ENCODE data around the gene INTS11.

DNA sequence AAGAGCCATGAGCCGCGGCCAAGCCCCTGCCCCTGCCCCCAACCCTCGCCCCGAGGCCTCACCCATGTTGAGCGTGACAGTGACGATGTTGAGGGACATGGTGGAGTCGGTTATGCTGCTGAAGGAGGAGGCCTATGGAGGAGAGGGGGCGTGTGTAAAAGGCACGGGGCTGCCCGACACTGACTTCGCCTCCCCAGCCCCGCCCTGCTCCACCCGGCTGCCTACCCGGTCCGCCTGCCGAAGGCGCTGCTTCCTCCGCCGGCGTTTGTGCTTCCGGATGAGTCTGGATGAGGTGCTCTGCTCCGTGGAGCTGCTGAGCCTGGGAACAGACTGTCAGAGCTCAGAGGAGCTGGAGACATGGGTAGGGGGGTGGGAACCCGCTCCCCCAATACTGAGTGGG is 15.7 kb upstream of the INTS11 start:
- TF ChIP-seq SNAI2 (CRISPR knock-in tag; IDR thresholded peaks at IDR 0.05) (no peak), ESRRG (CRISPR knock-in tag; IDR thresholded peaks at IDR 0.05) (no peak), TCF4 (CRISPR knock-in tag; IDR thresholded peaks at IDR 0.05; ENCODE audit: borderline replicate concordance) (no peak), ZFP3 (CRISPR knock-in tag; IDR thresholded peaks at IDR 0.05) (no peak), TOX (CRISPR knock-in tag; IDR thresholded peaks at IDR 0.05; ENCODE audit: borderline replicate concordance) (no peak), GLIS3 (CRISPR knock-in tag; IDR thresholded peaks at IDR 0.05) (no peak), ZNF70 (CRISPR knock-in tag; IDR thresholded peaks at IDR 0.05) (no peak), PPARA (CRISPR knock-in tag; IDR thresholded peaks at IDR 0.05; ENCODE audit: borderline replicate concordance) (no peak)
- TF ChIP-seq, protein P1, sequence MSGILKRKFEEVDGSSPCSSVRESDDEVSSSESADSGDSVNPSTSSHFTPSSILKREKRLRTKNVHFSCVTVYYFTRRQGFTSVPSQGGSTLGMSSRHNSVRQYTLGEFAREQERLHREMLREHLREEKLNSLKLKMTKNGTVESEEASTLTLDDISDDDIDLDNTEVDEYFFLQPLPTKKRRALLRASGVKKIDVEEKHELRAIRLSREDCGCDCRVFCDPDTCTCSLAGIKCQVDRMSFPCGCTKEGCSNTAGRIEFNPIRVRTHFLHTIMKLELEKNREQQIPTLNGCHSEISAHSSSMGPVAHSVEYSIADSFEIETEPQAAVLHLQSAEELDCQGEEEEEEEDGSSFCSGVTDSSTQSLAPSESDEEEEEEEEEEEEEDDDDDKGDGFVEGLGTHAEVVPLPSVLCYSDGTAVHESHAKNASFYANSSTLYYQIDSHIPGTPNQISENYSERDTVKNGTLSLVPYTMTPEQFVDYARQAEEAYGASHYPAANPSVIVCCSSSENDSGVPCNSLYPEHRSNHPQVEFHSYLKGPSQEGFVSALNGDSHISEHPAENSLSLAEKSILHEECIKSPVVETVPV (CRISPR knock-in tag; IDR thresholded peaks at IDR 0.05): no peak
- TF ChIP-seq, protein P2, sequence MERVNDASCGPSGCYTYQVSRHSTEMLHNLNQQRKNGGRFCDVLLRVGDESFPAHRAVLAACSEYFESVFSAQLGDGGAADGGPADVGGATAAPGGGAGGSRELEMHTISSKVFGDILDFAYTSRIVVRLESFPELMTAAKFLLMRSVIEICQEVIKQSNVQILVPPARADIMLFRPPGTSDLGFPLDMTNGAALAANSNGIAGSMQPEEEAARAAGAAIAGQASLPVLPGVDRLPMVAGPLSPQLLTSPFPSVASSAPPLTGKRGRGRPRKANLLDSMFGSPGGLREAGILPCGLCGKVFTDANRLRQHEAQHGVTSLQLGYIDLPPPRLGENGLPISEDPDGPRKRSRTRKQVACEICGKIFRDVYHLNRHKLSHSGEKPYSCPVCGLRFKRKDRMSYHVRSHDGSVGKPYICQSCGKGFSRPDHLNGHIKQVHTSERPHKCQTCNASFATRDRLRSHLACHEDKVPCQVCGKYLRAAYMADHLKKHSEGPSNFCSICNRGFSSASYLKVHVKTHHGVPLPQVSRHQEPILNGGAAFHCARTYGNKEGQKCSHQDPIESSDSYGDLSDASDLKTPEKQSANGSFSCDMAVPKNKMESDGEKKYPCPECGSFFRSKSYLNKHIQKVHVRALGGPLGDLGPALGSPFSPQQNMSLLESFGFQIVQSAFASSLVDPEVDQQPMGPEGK (CRISPR knock-in tag; IDR thresholded peaks at IDR 0.05; ENCODE audit: borderline replicate concordance): no peak
- TF ChIP-seq, protein P3, sequence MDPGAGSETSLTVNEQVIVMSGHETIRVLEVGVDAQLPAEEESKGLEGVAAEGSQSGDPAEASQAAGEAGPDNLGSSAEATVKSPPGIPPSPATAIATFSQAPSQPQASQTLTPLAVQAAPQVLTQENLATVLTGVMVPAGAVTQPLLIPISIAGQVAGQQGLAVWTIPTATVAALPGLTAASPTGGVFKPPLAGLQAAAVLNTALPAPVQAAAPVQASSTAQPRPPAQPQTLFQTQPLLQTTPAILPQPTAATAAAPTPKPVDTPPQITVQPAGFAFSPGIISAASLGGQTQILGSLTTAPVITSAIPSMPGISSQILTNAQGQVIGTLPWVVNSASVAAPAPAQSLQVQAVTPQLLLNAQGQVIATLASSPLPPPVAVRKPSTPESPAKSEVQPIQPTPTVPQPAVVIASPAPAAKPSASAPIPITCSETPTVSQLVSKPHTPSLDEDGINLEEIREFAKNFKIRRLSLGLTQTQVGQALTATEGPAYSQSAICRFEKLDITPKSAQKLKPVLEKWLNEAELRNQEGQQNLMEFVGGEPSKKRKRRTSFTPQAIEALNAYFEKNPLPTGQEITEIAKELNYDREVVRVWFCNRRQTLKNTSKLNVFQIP (CRISPR knock-in tag; IDR thresholded peaks at IDR 0.05; ENCODE audit: borderline replicate concordance, low read depth): no peak
